HG03045 (cell line): Measurements from ENCODE around the gene GDF15.
"Not testable (repeated sequence)": the region's sequence is repeated elsewhere in the genome, so short reads cannot be mapped to it uniquely, and the experiment has no call there.

Experiments
- ATAC-seq: cut with Tn5 transposase; IDR thresholded peaks from one replicate; pipeline ENCODE4 v1.9.1; 2021; ENCODE audit warnings: mild to moderate bottlenecking, moderate library complexity; ENCODE audit not compliant: unreplicated experiment

Gene GDF15, protein sequence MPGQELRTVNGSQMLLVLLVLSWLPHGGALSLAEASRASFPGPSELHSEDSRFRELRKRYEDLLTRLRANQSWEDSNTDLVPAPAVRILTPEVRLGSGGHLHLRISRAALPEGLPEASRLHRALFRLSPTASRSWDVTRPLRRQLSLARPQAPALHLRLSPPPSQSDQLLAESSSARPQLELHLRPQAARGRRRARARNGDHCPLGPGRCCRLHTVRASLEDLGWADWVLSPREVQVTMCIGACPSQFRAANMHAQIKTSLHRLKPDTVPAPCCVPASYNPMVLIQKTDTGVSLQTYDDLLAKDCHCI

GRCh38 chr19:18385675-18386542 is at the start of gene GDF15:
TSS of gene GDF15 (plus strand) at chr19:18386158. CDS start at chr19:18386190, 32 bp downstream.
- no peak for ATAC-seq

GRCh38 chr19:18338541-18338940 is 47.4 kb upstream of the GDF15 start:
- ATAC-seq, result no peak

GRCh38 chr19:18339723-18340122 is 46.2 kb upstream of the GDF15 start:
- no peak for ATAC-seq

DNA sequence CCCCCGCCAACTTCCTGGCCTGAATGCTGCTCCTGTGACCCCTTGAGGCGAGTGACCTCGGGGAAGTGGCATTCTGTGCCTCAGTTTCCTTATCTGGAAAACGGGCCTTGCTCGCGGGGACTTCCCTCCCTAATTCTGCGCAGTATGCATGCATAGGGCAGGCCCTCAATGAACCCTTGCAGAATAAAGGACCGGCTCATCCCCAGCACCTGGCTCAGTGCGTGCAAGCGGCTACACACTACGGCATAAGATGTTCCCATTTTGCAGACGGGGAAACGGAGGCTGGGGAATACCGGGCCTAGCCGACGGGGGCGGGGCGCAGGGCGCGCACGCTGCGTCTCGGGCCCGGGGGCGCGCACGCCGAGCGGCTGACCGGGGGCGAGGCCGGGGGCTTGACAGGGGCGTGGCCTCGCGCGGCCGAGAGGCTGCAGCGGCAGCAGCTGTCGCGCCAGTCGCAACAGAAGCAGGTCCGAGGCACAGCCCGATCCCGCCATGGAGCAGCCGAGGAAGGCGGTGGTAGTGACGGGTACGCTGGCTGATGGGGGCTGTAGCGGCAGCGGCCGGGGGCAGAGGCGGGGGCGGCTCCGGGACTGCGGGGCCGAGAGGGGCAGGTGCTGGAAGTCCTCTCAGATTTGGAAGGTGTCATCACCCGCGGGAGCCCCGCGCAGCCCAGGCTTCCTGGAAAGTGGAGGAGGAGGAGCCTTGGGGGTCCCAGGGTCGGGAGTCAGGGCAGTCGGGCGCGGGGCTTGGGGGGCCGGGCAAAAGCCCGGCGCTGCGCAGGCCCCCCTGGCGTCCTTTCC is 45.6 kb upstream of the GDF15 start, which contains the start of gene PGPEP1:
Gene PGPEP1 (plus strand): TSS at position 409 of the 800 bp plus-strand sequence. CDS start 84 bp downstream, at position 493.
- peak; percentile 62 for ATAC-seq

DNA sequence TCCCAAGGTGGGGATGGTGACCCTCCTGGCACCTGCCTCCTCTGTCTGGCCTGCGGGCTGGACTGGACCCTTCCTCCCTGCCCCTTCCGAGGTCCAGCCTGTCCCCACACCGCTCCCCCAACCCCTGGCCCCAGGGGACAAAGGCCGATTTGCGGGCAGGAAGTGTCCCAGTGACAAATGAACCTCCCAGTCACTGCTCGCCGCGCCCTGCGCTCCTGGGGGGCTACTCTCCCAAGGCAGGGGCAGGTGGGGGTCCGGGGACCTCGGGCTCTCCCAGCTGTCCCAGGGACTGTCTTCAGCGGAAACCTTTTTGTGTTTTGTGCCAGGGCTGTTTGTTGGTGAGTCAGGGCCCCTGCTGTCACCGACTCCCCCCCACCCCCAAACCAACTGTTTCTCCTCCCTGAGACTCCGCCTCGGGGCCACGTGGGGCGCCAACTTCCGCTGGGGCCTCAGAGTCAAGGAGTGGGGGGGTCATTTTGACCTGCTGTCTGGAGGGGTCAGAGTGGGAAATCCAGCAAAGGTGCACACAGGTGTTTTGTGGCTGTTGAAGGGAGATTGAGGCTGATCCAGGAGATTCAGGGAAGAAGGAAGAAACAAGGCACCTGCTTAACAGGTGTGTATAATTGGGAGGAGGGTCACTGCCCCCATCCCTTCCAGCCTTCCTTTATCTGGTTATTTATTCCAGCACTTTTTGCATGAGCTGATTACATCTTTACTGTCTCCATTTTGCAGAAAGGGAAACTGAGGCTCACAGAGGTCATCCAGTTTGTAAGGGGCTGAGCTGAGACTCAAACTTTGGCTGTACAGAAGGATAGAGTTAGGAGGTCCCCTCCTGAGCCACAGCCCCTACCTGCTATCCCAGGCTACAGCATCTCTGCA is 44.7 kb upstream of the GDF15 start:
- peak; percentile 38 for ATAC-seq

GRCh38 chr19:18342090-18342632 is 43.8 kb upstream of the GDF15 start:
- ATAC-seq, result no peak

DNA sequence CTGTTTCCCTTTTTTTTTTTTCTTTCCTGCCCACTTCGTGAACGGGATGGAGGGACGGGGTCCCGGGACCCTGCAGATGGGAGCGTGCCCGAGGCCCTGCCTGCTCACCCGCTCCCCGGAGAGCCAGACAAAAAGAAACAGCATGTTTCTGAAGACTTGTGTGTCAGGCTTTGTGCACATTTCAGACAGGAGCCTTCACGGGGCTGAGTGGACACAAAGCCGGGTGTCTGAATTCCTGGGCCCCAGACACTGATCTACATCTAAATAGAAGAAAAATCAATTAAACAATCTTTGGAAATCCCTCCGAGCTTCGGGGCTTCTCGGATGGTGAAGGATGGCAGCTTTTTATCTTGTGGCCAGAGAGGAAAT is 41.4 kb upstream of the GDF15 start:
- ATAC-seq, result no peak

DNA sequence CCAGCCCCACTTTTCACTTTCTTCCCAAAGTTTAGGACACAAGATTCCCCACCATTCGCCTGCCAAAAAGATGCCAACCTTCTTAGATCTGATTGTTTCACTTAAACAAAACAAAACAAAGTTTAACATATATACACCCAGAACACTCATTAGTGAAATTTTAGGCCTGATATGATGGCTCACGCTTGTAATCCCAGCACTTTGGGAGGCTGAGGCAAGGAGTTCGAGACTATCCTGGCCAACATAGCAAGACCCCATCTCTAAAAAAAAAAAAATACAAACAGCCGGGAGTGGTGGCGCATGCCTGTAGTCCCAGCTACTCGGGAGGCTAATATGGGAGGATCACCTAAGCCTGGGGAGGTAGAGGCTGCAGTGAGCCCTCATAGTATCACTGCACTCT is 40.7 kb upstream of the GDF15 start:
- no peak for ATAC-seq

- ATAC-seq, result no peak
These were observed 39.9 kb upstream of the GDF15 start for GRCh38 chr19:18346091-18346490.

DNA sequence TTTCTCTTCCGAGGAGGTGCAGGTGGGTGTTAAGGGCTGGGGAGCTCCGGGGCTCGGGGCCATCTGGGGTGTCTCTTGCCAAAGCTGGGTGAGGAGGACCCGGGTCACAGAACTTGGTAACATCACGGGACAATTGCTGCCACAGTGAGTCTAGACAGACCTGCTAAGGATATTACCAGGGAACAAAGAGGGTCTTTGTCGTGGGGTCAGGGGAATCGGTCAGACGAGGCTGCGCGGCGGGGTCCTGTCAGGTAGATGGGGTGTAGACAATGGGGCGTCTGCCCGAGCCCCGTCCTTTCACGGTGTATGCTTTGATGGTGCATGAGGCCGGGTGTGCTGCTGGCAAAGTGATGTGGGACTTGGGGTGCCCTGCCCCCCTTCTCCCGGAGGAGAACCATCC is 37.8 kb upstream of the GDF15 start:
- no peak for ATAC-seq

- ATAC-seq, result not testable (repeated sequence)
These were observed 37.1 kb upstream of the GDF15 start for GRCh38 chr19:18348818-18349339.

DNA sequence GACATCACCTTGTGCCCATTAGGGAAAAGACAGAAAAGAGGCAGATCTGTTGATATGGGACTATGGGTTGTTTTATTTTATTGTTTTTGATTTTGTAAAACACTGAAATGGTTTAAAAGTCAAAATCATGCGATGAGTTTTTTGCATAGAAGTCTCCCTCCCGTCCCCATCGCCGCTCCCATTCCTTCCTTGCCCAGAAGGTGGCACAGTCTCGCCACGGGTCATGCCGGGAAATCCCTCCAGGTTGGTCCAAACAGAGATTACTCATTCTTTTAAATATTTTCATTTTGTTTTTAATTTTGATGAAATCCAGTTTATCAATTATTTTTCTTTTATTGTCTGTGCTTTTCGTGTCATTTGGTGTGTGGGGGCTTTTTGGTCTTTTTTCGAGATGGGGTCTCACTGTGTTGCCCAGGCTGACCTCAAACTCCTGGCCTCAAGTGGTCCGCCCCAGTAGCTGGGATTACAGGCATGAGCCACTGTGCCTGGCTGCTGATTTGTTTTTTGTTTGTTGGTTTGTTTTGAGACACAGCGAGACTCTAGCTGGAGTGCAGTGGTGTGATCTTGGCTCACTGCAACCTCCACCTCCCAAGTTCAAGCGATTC is 36.3 kb upstream of the GDF15 start:
- ATAC-seq, result no peak

GRCh38 chr19:18350490-18350889 is 35.5 kb upstream of the GDF15 start:
- ATAC-seq, result no peak

DNA sequence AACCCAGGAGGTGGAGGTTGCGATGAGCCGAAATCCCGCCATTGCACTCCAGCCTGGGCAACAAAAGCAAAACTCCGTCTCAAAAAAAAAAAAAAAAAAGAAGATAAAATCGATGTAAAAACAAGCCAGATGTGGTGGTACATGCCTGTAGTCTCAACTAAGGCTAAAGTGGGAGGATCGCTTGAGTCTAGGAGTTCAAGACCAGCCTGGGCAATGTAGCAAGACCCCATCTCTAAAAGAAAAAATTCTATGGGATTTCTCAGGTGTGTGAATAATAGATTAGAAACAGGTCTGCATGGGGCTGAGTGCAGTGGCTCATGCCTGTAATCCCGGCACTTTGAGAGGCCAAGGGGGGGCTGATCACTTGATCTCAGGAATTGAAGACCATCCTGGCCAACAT is 34.4 kb upstream of the GDF15 start:
- no peak for ATAC-seq

DNA sequence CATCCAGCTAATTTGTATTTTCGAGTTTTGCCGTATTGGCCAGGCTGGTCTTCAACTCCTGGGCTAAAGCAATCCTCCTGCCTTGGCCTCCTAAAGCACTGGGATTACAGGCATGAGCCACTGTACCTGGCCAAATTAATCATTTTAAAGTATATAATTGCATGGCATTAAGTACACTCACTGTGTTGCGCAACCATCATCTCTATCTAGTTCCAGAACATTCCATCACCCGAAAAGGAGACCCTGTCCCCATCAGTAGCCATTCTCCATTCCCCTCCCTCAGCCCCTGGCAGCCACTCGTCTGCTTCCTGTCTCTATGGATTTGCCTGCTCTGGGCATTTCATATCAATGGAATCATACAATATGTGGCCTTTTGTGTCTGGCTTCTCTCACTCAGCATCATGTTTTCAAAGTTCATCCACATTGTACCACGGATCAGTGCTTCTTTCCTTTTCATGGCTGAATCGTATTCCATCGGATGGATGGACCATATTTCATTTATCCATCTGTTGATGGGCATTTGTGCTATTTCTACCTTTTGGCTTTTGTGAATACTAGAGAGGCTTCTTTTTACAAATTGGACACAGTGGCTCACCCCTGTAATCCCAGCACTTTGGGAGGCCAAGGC is 32.5 kb upstream of the GDF15 start:
- ATAC-seq, result no peak

GRCh38 chr19:18354743-18355142 is 31.2 kb upstream of the GDF15 start:
- ATAC-seq, result not testable (repeated sequence)

- ATAC-seq, result no peak
These were observed 28.9 kb upstream of the GDF15 start for GRCh38 chr19:18357041-18357440.

- ATAC-seq, result no peak
These were observed 24.3 kb upstream of the GDF15 start for GRCh38 chr19:18361646-18362045.
